K562 (cell line): ENCODE results near the gene AMIGO3. TPM values are rescaled to one million over a fixed set of nuclear protein-coding genes. Genes with fewer than 3 reads are reported as not detected.
A peak's percentile ranks its signal among the peaks of the same experiment; 100 is the strongest.
"Not testable (repeated sequence)": the region's sequence is repeated elsewhere in the genome, so short reads cannot be mapped to it uniquely, and the experiment has no call there.

Experiments used
- ATAC-seq: fragments of 200-7000 bp; cut with Tn5 transposase; 3 replicates; pipeline ENCODE4 v1.9.1; 2020; ENCODE audit warnings: moderate library complexity
- BruUV-seq: library from RNA; stranded (reverse); fragments of 400-500 nt; replicated peaks from 2 replicates; lab custom pipeline; 2021; lab: Mats Ljungman, UMichigan
- CTCF ChIA-PET: fragments of 300-600 bp; formaldehyde crosslinking; extraction: SDS; loops from one replicate; lab custom pipeline; 2021; ENCODE audit warnings: low intra/inter-chr PET ratio; lab: Yijun Ruan, JAX
- POLR2A ChIA-PET: fragments of 300-600, 350-650 bp; sonication (Branson Sonifier 250); formaldehyde crosslinking; extraction: SDS; loops from one replicate; lab custom pipeline; 2021; ENCODE audit warnings: antibody characterized with exemption, inconsistent platforms; lab: Yijun Ruan, JAX
- DNase-seq, 4 experiments: peaks; one replicate each; pipeline versions ENCODE4 v3.0.0 to v3.0.0-alpha.2; 2011 to 2018; ENCODE audit warnings: low spot score in 3 of 4, mixed read lengths in 3 of 4; ENCODE audit errors: extremely low read depth in 1 of 4
- FAIRE-seq: peaks from 2 replicates; lab custom pipeline; 2011; peaks lifted over from hg19 to GRCh38; lab: Jason Lieb, UNC
- H2AFZ ChIP-seq: 2 replicates; pipeline ENCODE4 v1.6.0; 2011; ENCODE audit warnings: low read depth, low read length, control low read depth, inconsistent platforms
- H3K27ac ChIP-seq: fragments of 200-600 bp; 3 replicates; pipeline ENCODE4 v1.8.0; 2011; ENCODE audit warnings: low read depth, mild to moderate bottlenecking, control low read depth, inconsistent platforms, low read length, moderate library complexity, mixed read lengths; ENCODE audit errors: extremely low read depth
- H3K27me3 ChIP-seq, 2 experiments: fragments of 300-600 bp in 1 of 2; 2 replicates in 1 of 2; 3 replicates in 1 of 2; pipeline versions ENCODE4 v1.6.0 to v1.8.0; 2011; ENCODE audit warnings: inconsistent platforms in 2 of 2, low read length in 2 of 2, mild to moderate bottlenecking in 1 of 2, mixed read lengths in 1 of 2, moderate library complexity in 1 of 2; ENCODE audit not compliant: control insufficient read depth in 2 of 2, insufficient read depth in 2 of 2
- H3K36me3 ChIP-seq: fragments of 300-600 bp; 3 replicates; pipeline ENCODE4 v1.8.0; 2011; ENCODE audit warnings: mild to moderate bottlenecking, low read length, inconsistent platforms; ENCODE audit not compliant: control insufficient read depth, insufficient read depth
- H3K4me1 ChIP-seq, 2 experiments: fragments of 200-600 bp in 1 of 2; replicated peaks in 1 of 2; 2 replicates in 1 of 2; 3 replicates in 1 of 2; pipeline versions ENCODE4 v1.5.1 to v1.8.0; 2011; ENCODE audit warnings: inconsistent platforms in 2 of 2, low read length in 2 of 2, mild to moderate bottlenecking in 1 of 2, mixed read lengths in 1 of 2, moderate library complexity in 1 of 2; ENCODE audit not compliant: control insufficient read depth in 2 of 2, insufficient read depth in 2 of 2
- H3K4me2 ChIP-seq: 2 replicates; pipeline ENCODE4 v1.6.1; 2011; ENCODE audit warnings: low read length, control low read depth, inconsistent platforms, mixed read lengths; ENCODE audit not compliant: insufficient read depth
- H3K4me3 ChIP-seq: fragments of 200-600 bp; sonication (generic), shearing (Covaris generic); 2 replicates; pipeline ENCODE4 v1.5.1; 2016; ENCODE audit warnings: control low read depth, inconsistent platforms
- H3K79me2 ChIP-seq: fragments of 200-600 bp; 3 replicates; pipeline ENCODE4 v1.8.0; 2011; ENCODE audit warnings: low read length, inconsistent platforms; ENCODE audit not compliant: control insufficient read depth, insufficient read depth
- H3K9ac ChIP-seq, 2 experiments: 2 replicates each; pipeline versions ENCODE4 v1.6.0 to v1.6.1; 2011; ENCODE audit warnings: low read depth in 2 of 2, low read length in 2 of 2, control low read depth in 1 of 2, inconsistent platforms in 1 of 2, mild to moderate bottlenecking in 1 of 2, mixed read lengths in 1 of 2; ENCODE audit not compliant: insufficient read depth in 1 of 2
- H3K9me1 ChIP-seq: one replicate; pipeline ENCODE4 v1.6.0; 2011; ENCODE audit warnings: inconsistent platforms, mild to moderate bottlenecking, low read length, moderate library complexity; ENCODE audit not compliant: control insufficient read depth, insufficient read depth
- H3K9me3 ChIP-seq: replicated peaks from 2 replicates; pipeline ENCODE4 v1.5.1; 2011; ENCODE audit warnings: low read depth, low read length, inconsistent platforms; ENCODE audit not compliant: control insufficient read depth, insufficient read depth
- H4K20me1 ChIP-seq: replicated peaks from 2 replicates; pipeline ENCODE4 v1.6.1; 2011; ENCODE audit warnings: low read length, inconsistent platforms, mixed read lengths; ENCODE audit not compliant: control insufficient read depth, insufficient read depth
- CBX8 ChIP-seq: fragments of 200-600 bp; sonication (generic); IDR thresholded peaks from 2 replicates; pipeline ENCODE4 v1.6.1; 2012; ENCODE audit warnings: borderline replicate concordance, mixed run types, low read depth, mild to moderate bottlenecking, moderate library complexity, mixed read lengths, low read length, control low read depth, inconsistent platforms; ENCODE audit not compliant: poor library complexity, severe bottlenecking; ENCODE audit errors: extremely low read depth
- NR3C1 ChIP-seq: sonication (generic); formaldehyde crosslinking; IDR thresholded peaks from 2 replicates; pipeline ENCODE4 v1.8.1; 2022; ENCODE audit warnings: missing genetic modification reagents
- ZNF121 ChIP-seq: sonication (generic); formaldehyde crosslinking; conservative IDR thresholded peaks from 2 replicates; pipeline ENCODE4 v1.8.0; 2022; ENCODE audit warnings: missing genetic modification reagents
- WGBS: fragments of 100-300 bp; shearing (Covaris generic); methylation state at CpG from one replicate; pipeline ENCODE4 v1.1.6; 2016; ENCODE audit warnings: low coverage, mixed read lengths; ENCODE audit not compliant: insufficient coverage; ENCODE audit errors: missing lambda C conversion rate; 5-methylcytosine and 5-hydroxymethylcytosine counted together
- in situ Hi-C: fragments of 300-500 bp; cut with MboI; formaldehyde crosslinking; loops from 4 replicates; pipeline ENCODE4 v1.15.0; 2018; ENCODE audit warnings: inconsistent platforms, mixed read lengths
- intact Hi-C: fragments of 100-400 bp; cut with micrococcal nuclease; formaldehyde crosslinking; loops from 2 replicates; pipeline ENCODE4 v1.14.2; 2022
- polyA plus RNA-seq, 8 experiments: library from polyadenylated mRNA; depleted of rRNA in 4 of 8; stranded (reverse) in 5 of 8; unstranded in 3 of 8; fragments of >200 nt; fragmentation: Nextera tagmentation in 2 of 8; fragmentation: Illumina TruSeq in 1 of 8; extraction: Ambion mirVana in 2 of 8; extraction: Trizol in 1 of 8; gene quantifications; 2 replicates each; pipeline versions ENCODE4 v1.2.1 to v1.2.3, GENCODE V29; 2011 to 2014; ENCODE audit warnings: inconsistent platforms in 1 of 8, missing spikeins in 1 of 8
- total RNA-seq, 7 experiments: library from RNA; depleted of rRNA in 6 of 7; stranded (reverse); fragments of >200 nt in 6 of 7; fragmentation: Illumina TruSeq in 2 of 7; extraction: Trizol in 2 of 7; gene quantifications; 2 replicates each; pipeline versions ENCODE4 v1.2.1 to v1.2.3, GENCODE V29; 2011 to 2021; ENCODE audit warnings: low replicate concordance in 1 of 7

The AMIGO3 gene
- total and polyA plus RNA-seq, 9 of the 15 experiments (the other 6 are each of a cell fraction or from before 2014, with no cell fraction given) = 0.13 to 2.8 (median 0.44) TPM; not detected in 4

- TF ChIP-seq CBX8 (no peak), NR3C1 (CRISPR knock-in tag) (no peak), ZNF121 (CRISPR knock-in tag) (no peak)
Measured at GRCh38 chr3:49699281-49699979, 20.1 kb downstream of the AMIGO3 start (continued).

- H4K20me1 ChIP-seq, H3K4me3 ChIP-seq, H3K4me2 ChIP-seq, H3K9me3 ChIP-seq, DNase-seq, intact Hi-C loops, H2AFZ ChIP-seq, H3K9me1 ChIP-seq, CTCF ChIA-PET, H3K27ac ChIP-seq, H3K27me3 ChIP-seq, BruUV-seq, H3K9ac ChIP-seq, in situ Hi-C loops: not testable (repeated sequence)
- ATAC-seq (peak; percentile 64), FAIRE-seq (peak; percentile 63)
- Histone ChIP-seq H3K36me3 (peaks cover 31% of the 10 kb centered on the region; the same call in 2 of the 3 replicates), H3K4me1 (peaks cover 0 to 14% of the 10 kb centered on the region in 2 experiments; a peak in 4 of 5 replicates), H3K79me2 (peaks cover 16% of the 10 kb centered on the region)
- WGBS = 100% methylated on average over 3 of the region's 4 CpGs
- POLR2A ChIA-PET = interaction anchor here (0.6 kb wide), 1 partner anchor 194 kb away, joined by 3 read pairs; no protein-coding TSS in a partner anchor
Measured at GRCh38 chr3:49695350-49696015, 24.0 kb downstream of the AMIGO3 start.

GRCh38 chr3:49694409-49695070 is 24.9 kb downstream of the AMIGO3 start:
- CTCF ChIA-PET, H3K9ac ChIP-seq, BruUV-seq, H3K27me3 ChIP-seq, H3K4me3 ChIP-seq, H3K4me2 ChIP-seq, in situ Hi-C loops, ATAC-seq, H3K9me3 ChIP-seq, H4K20me1 ChIP-seq, H2AFZ ChIP-seq, intact Hi-C loops, H3K27ac ChIP-seq, H3K9me1 ChIP-seq: not testable (repeated sequence)
- peak; percentile 55 for FAIRE-seq
- peaks cover 25% of the 10 kb centered on the region for H3K79me2 ChIP-seq
- WGBS = 54% methylated on average over 6 of the region's 6 CpGs
- POLR2A ChIA-PET = interaction anchor here (0.6 kb wide), 1 partner anchor 667 kb away, joined by 3 read pairs; no protein-coding TSS in a partner anchor
- peak in 1 of 4 experiments; percentile 40 for DNase-seq
- peaks cover 21% of the 10 kb centered on the region; the same call in 2 of the 3 replicates for H3K36me3 ChIP-seq
- peaks cover 0 to 13% of the 10 kb centered on the region in 2 experiments; a peak in 4 of 5 replicates for H3K4me1 ChIP-seq
